WI38 (cell line): ENCODE results near the gene ARMC9.

Source experiments
- H3K4me3 ChIP-seq: 2 replicates; pipeline ENCODE4 v1.5.1; 2011; ENCODE audit warnings: low read depth, mild to moderate bottlenecking, control low read depth, low read length
- TF ChIP-seq, protein P1 (sequence below): IDR thresholded peaks from 2 replicates; pipeline ENCODE4 v1.5.1; 2012; ENCODE audit warnings: low read depth, mild to moderate bottlenecking, control low read depth, low read length

Gene ARMC9

GRCh38 chr2:231392431-231393148 is 194.2 kb downstream of the ARMC9 start:
- no peak overlapping the region for H3K4me3 ChIP-seq
- TF ChIP-seq, protein P1, sequence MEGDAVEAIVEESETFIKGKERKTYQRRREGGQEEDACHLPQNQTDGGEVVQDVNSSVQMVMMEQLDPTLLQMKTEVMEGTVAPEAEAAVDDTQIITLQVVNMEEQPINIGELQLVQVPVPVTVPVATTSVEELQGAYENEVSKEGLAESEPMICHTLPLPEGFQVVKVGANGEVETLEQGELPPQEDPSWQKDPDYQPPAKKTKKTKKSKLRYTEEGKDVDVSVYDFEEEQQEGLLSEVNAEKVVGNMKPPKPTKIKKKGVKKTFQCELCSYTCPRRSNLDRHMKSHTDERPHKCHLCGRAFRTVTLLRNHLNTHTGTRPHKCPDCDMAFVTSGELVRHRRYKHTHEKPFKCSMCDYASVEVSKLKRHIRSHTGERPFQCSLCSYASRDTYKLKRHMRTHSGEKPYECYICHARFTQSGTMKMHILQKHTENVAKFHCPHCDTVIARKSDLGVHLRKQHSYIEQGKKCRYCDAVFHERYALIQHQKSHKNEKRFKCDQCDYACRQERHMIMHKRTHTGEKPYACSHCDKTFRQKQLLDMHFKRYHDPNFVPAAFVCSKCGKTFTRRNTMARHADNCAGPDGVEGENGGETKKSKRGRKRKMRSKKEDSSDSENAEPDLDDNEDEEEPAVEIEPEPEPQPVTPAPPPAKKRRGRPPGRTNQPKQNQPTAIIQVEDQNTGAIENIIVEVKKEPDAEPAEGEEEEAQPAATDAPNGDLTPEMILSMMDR = no peak

- no peak overlapping the region for H3K4me3 ChIP-seq
- TF ChIP-seq, protein P1 = peak; percentile 15; the same call in 1 of the 2 replicates
Measured at GRCh38 chr2:231393149-231394131, 195.0 kb downstream of the ARMC9 start.

DNA sequence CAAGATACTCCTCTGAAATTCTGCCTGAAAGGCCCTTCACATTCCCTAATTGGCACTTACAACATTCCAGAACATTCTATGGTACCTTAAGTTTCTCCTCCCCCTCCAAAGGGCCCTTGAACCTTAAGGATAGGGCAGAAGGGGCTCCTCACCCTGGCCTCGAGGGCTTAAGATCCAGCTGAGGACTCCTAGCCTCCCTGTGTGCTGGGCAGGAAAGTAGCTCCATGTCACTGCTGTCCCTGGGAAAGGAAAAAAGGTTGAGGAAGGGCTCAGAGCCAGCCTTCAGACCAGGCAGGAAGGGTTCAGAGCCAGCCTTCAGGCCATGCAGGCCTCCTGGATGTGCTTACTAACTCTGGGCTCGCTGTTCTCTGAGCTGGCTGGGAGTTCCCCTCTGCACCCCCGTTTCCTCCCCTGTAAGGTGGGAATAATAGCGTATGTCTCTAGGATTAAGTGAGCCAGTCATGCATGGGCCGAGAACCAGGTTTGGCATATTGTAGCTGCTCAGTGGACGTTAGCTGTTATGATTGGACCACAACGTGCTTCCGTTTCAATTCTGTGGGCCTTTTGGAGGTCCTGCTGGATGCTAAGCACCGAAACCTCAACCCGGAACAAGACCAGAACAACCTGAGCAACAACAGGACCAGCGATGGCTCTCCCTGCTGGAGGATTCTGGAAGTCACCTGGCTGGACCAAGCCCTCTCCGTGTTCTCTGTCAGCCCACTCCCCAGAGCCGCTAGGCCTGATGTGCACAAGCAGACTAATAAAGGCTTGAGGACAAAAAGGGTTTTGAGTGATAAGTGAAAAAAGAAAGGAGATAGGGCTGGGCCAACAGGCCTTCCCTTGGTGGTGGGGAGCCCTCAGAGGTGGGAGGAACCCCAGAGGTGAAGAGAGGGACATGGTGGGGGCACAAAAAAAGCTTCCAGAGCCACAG is 196.0 kb downstream of the ARMC9 start:
- TF ChIP-seq, protein P1 = no peak
- no peak overlapping the region for H3K4me3 ChIP-seq

DNA sequence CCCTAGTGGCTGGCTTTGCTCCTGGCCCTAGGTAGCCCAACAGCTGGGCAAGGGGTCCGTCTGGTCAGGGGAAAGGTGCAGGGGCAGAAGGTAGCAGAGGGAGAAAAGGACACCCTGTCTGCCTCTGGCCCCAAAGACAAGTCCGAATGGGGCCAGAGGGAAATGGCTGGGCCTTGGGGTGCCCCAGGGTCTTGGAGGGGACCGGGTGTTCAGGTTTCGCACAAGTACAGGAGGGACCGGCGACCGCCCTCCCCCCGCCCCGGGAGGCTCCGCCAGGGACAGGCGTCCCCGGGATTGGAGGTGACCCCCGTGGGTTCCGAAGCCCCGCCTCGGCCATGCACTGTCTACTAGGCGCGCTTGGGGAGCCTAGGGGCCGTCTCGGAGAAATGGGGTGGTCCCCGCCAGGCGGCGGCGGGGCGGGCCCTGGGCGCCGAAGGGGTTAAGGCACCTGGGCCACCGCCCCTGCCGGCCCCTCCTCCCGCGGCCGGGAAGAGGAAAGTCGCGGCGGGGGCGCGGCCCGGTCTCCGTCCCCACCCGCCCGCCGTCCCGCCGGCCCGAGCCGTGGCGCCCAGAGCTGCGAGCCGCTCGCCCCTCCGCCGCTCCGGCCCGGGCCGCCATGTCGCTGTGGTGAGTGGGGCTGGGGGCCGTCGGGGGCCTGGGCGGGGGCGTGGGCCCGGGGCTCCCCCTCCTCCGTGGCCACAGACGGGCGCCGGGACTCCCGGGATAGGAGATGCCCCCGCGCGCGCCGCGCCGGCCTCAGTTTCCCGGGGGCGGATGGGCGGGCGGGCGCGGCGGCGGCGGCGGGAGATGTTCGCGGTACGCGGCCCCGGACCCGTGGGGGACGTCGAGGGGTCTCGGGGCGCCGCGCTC is 197.0 kb downstream of the ARMC9 start, which contains the start of gene B3GNT7:
TSS of gene B3GNT7 (plus strand) at position 523 of the 870 bp plus-strand sequence. CDS start at position 617, 94 bp downstream.
- H3K4me3 ChIP-seq = peak within 1 kb of the TSS; percentile 29
- TF ChIP-seq, protein P1 = no peak

GRCh38 chr2:231396058-231396821 is 197.8 kb downstream of the ARMC9 start:
- TF ChIP-seq, protein P1 = no peak
- H3K4me3 ChIP-seq = no peak overlapping the region
